WERI-Rb-1 (cell line): ENCODE measurements around the gene NBAS.
A peak's percentile ranks its signal among the peaks of the same experiment; 100 is the strongest.

ENCODE experiments used
- DNase-seq: peaks from one replicate; pipeline ENCODE4 v3.0.0-alpha.2; 2020
- H3K27ac ChIP-seq: fragments of 250-450 bp; sonication (Bioruptor Pico); 2 replicates; pipeline ENCODE4 v1.5.1; 2020; ENCODE audit warnings: mild to moderate bottlenecking, moderate library complexity
- H3K27me3 ChIP-seq: fragments of 250-450 bp; sonication (Bioruptor Pico); 2 replicates; pipeline ENCODE4 v1.5.1; 2021; ENCODE audit warnings: mild to moderate bottlenecking, low read depth, moderate library complexity; ENCODE audit not compliant: insufficient read depth, severe bottlenecking
- H3K36me3 ChIP-seq: fragments of 250-450 bp; sonication (Bioruptor Pico); 2 replicates; pipeline ENCODE4 v1.5.1; 2020; ENCODE audit warnings: mild to moderate bottlenecking, moderate library complexity
- H3K4me3 ChIP-seq: 2 replicates; pipeline ENCODE4 v1.5.1; 2011; ENCODE audit warnings: low read depth, mild to moderate bottlenecking, control low read depth, low read length
- H3K9me3 ChIP-seq: fragments of 250-450 bp; sonication (Bioruptor Pico); 2 replicates; pipeline ENCODE4 v1.5.1; 2021; ENCODE audit warnings: mild to moderate bottlenecking, moderate library complexity; ENCODE audit not compliant: severe bottlenecking
- TF ChIP-seq, protein P1 (sequence below): IDR thresholded peaks from 2 replicates; pipeline ENCODE4 v1.5.1; 2011; ENCODE audit warnings: low read depth, mild to moderate bottlenecking, control low read depth, inconsistent platforms, low read length

Gene NBAS

DNA sequence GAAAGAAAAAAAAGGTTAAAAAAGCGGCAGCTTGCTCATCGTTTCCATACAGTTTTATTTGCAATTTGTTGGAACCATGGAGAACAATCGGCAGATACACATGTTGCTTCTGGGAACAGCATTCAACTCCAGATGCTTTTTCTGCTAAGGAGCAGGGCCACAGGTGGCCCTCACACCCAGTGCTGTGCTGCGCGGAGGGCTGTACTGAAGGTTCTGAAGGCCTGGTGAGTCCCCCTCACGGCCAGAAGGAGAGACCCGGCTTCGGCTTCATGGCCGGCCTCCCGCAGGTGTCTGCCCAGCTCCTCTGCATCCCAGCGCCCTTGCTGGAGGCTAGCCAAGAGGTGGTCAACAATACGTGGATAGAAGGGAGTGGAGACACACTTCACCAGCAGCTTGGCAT is 394.3 kb downstream of the NBAS start:
- TF ChIP-seq, protein P1, sequence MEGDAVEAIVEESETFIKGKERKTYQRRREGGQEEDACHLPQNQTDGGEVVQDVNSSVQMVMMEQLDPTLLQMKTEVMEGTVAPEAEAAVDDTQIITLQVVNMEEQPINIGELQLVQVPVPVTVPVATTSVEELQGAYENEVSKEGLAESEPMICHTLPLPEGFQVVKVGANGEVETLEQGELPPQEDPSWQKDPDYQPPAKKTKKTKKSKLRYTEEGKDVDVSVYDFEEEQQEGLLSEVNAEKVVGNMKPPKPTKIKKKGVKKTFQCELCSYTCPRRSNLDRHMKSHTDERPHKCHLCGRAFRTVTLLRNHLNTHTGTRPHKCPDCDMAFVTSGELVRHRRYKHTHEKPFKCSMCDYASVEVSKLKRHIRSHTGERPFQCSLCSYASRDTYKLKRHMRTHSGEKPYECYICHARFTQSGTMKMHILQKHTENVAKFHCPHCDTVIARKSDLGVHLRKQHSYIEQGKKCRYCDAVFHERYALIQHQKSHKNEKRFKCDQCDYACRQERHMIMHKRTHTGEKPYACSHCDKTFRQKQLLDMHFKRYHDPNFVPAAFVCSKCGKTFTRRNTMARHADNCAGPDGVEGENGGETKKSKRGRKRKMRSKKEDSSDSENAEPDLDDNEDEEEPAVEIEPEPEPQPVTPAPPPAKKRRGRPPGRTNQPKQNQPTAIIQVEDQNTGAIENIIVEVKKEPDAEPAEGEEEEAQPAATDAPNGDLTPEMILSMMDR: no peak
- no peak for DNase-seq
- Histone ChIP-seq H3K36me3 (no peaks in the 10 kb centered on the region), H3K4me3 (no peak overlapping the region), H3K27ac (no peak overlapping the region), H3K27me3 (no peaks in the 10 kb centered on the region), H3K9me3 (no peaks in the 10 kb centered on the region)

DNA sequence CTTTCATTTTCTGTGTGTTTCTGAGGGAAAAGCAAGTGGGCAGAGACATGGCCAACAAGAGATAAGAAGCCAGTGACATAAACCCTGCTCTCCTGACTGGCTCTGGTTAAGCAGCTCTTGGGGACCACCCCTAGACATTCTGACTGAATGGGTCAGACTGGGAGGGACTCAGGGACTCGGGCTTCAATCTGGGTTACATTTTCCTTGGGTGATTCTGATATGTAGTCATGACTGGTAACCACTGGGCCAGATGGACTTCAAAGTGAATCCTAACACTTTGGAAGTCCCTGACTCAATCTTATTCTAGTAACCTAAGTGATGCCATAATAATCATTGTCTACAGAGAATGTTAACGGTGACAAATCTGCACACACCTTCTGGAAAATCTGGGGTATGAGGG is 397.8 kb downstream of the NBAS start:
- H3K27ac ChIP-seq: no peak overlapping the region

DNA sequence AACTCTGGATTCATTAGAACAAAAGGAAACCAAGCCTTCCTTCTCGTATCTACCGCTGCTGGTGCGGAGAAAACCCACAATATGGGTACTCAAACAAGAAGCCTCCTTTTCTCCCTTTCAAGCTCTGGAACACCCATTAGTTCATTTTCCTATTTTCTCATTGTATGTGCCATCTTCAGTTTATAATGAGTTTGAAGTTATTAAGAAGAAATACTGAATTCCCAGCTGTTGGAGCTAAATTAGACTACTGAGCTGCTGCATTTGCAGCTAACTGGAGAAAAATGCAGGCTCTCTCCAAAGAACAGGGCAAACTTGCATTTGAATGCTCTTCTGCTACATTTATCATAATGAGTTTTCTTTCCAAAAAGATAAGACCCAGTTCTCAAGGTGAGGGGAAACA is 398.5 kb downstream of the NBAS start:
- Histone ChIP-seq H3K36me3 (no peaks in the 10 kb centered on the region), H3K9me3 (no peaks in the 10 kb centered on the region), H3K4me3 (no peak overlapping the region), H3K27ac (no peak overlapping the region), H3K27me3 (no peaks in the 10 kb centered on the region)
- no peak for DNase-seq
- TF ChIP-seq, protein P1: no peak

More for the DNA sequence above, 397.8 kb downstream of the NBAS start:
- no peaks in the 10 kb centered on the region for H3K9me3 ChIP-seq
- no peak overlapping the region for H3K4me3 ChIP-seq
- H3K36me3 ChIP-seq: no peaks in the 10 kb centered on the region
- H3K27me3 ChIP-seq: no peaks in the 10 kb centered on the region
- DNase-seq: no peak
- TF ChIP-seq, protein P1: no peak

DNA sequence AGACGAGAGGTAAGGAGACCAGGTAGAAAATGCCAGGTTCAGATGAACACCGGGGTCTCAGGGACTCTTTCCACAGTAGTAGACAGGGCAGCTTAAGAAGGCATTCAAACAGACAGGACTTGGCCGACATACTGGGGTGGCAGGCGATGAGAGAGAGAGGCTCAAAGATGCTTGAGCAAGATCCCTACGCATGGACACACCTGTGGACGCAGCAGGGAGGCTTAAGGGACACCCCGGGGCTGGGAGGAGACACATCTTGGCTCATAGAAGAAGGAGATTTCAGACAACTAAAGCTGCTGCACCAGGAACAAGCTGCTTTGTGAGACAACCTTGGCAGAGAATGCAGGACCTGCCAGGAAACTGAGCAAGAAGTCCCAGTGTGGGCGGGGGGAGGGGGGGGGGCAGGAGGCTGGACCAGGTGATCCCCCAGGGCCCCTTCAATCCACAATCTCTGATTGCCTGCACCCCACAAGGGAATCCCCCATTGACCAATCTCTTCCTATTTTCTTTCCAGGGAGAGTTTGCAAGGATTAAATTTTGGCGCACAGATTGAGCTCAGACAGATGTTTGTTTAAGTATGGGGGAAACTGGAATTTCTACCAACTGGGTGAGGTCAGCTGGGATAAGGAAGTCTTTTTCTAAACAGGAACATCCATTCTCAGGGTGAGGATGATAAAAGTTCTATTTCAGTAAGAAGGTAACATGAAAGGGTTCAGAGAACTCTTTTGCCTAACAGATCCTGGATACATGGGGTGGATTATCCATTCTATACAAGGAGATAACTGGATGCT is 400.7 kb downstream of the NBAS start:
- peak; percentile 57 for DNase-seq
- H3K27me3 ChIP-seq: no peaks in the 10 kb centered on the region
- TF ChIP-seq, protein P1: no peak
- H3K27ac ChIP-seq: no peak overlapping the region
- H3K4me3 ChIP-seq: no peak overlapping the region
- H3K9me3 ChIP-seq: no peaks in the 10 kb centered on the region
- no peaks in the 10 kb centered on the region for H3K36me3 ChIP-seq

DNA sequence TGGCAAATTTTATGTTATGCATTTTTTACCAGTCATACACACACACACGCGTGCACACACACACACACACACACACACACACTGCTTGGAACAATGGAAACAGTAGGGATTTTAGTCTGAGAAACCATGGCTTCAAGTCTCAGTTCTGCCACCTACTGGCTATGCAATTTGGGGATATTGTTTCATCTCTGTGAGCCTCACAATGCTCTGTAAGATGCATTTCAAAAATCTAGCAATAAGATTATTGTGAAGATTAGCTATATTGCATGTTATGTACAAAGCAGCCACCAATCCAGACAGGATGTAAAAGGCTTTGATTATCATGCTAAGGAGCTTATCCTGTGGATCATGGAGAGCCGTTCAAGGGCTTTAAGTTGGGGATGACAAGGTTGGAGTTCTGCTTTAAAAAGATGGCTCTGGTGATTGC is 401.4 kb downstream of the NBAS start:
- Histone ChIP-seq H3K9me3 (no peaks in the 10 kb centered on the region), H3K36me3 (no peaks in the 10 kb centered on the region), H3K27ac (no peak overlapping the region), H3K4me3 (no peak overlapping the region), H3K27me3 (no peaks in the 10 kb centered on the region)
- TF ChIP-seq, protein P1: peak; percentile 74
- peak; percentile 76 for DNase-seq

DNA sequence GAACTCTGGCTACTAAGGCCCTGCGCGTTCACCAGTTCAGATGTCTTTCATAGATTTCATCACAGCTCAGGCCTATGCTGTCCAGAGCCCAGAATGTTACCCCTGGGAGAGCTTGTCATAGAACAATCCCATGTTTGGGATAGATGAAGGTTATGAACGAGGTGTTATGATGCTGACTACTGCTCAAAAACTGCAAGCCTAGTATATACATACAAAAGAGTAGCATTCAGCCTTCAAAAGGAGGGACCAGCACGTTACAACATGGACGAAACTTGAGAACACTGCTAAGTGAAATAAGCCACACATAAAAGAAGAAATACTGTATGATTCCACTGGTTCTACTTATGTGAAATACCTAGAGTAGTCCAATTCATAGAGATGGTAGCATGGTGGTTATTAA is 401.9 kb downstream of the NBAS start:
- TF ChIP-seq, protein P1: no peak
- no peaks in the 10 kb centered on the region for H3K36me3 ChIP-seq
- no peak overlapping the region for H3K27ac ChIP-seq
- no peak for DNase-seq
- no peak overlapping the region for H3K4me3 ChIP-seq
- no peaks in the 10 kb centered on the region for H3K27me3 ChIP-seq
- no peaks in the 10 kb centered on the region for H3K9me3 ChIP-seq
